Tibial nerve (tissue), 4 donors: Measurements from ENCODE around the gene NTM.

Source experiments
- CTCF ChIP-seq, 5 experiments: fragments of 200-600 bp in 3 of 5; fragments of 450-650 bp in 2 of 5; sonication (generic) in 3 of 5; IDR thresholded peaks; one replicate each; pipeline ENCODE4 v1.5.1; 2016 to 2019; ENCODE audit warnings: antibody characterized with exemption in 5 of 5, mild to moderate bottlenecking in 3 of 5, moderate library complexity in 2 of 5
- EP300 ChIP-seq, 2 donors: sonication (generic); formaldehyde crosslinking; IDR thresholded peaks; one replicate each; pipeline ENCODE4 v1.6.1; 2017; ENCODE audit warnings: antibody characterized with exemption in 2 of 2, mild to moderate bottlenecking in 1 of 2
- POLR2A ChIP-seq, 2 donors: fragments of 450-650 bp; IDR thresholded peaks; one replicate each; pipeline ENCODE4 v1.6.1; 2017; ENCODE audit warnings: antibody characterized with exemption in 2 of 2, mild to moderate bottlenecking in 2 of 2, moderate library complexity in 2 of 2

DNA sequence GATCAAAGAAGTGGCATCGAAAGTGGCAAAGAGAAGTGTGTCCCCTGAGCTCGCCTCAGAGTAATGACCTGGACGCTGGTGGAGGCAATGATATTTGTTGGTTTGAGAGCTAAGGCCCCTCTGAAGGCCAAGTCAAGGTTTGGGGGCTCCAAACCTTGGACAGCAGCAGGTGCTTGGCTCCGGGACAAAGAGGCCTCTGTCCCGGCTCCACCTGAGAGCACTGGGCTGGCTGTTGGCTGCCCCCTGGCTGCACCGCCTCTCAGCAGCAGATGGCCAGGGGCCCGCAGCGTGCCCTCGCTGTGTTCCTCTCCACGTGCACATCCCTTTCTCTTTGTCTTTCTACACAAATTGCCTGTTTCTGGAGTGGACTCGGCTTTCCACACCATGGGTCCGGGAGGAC lies 301.3 kb downstream of the NTM start:
- TF ChIP-seq POLR2A (IDR thresholded peaks at IDR 0.05) (no peak), CTCF (IDR thresholded peaks at IDR 0.05) (no peak), EP300 (IDR thresholded peaks at IDR 0.05) (no peak)
